ENCODE results near the gene SHISA6. TPM values are rescaled to one million over a fixed set of nuclear protein-coding genes. Genes with fewer than 3 reads are reported as not detected.

The SHISA6 gene
- total RNA-seq, 1 experiment from 2014 or later: 21.1 TPM

GRCh38 chr17:11292491-11292890 lies 51.5 kb downstream of the SHISA6 start:
- Mint-ChIP-seq H3K4me1 (ENCODE audit: low read depth, unreplicated experiment) (no peaks in the 10 kb centered on the region), H3K9me3 (ENCODE audit: unreplicated experiment) (no peaks in the 10 kb centered on the region), H3K36me3 (ENCODE audit: insufficient read depth, unreplicated experiment) (peaks cover 21% of the 10 kb centered on the region), H3K27ac (ENCODE audit: unreplicated experiment) (no peak overlapping the region), H3K4me3 (ENCODE audit: unreplicated experiment) (no peak overlapping the region), H3K27me3 (ENCODE audit: insufficient read depth, unreplicated experiment) (no peaks in the 10 kb centered on the region)
- DNase-seq: no peak
- Histone ChIP-seq H3K4me3 (ENCODE audit: low read depth, low read length) (no peak overlapping the region), H3K27me3 (replicated peaks; ENCODE audit: control insufficient read depth, insufficient read depth, low read length) (no peaks in the 10 kb centered on the region), H3K4me1 (no peaks in the 10 kb centered on the region), H3K36me3 (ENCODE audit: control insufficient read depth, insufficient read depth, low read length) (no peaks in the 10 kb centered on the region), H3K9me3 (no peaks in the 10 kb centered on the region)
- TF ChIP-seq CTCF (IDR thresholded peaks at IDR 0.05; ENCODE audit: insufficient read depth in 1 of 2, low read depth in 1 of 2, low read length in 1 of 2, severe bottlenecking in 1 of 2, unreplicated experiment in 1 of 2): no peak
- ChIA-PET CTCF (interaction anchor here (0.7 kb wide), 1 partner anchor 377 kb away, joined by 4 read pairs; no protein-coding TSS in a partner anchor), POLR2A (no interaction called here)
- intact Hi-C loops (cut with micrococcal nuclease; ENCODE audit: unreplicated experiment): loop anchor here (10.0 kb wide), 1 partner anchor 418 kb away; no protein-coding TSS in a partner anchor
- no TSS peak for BruUV-seq (replicated peaks)

- Mint-ChIP-seq H3K4me3 (ENCODE audit: unreplicated experiment) (no peak overlapping the region), H3K27ac (ENCODE audit: unreplicated experiment) (no peak overlapping the region), H3K36me3 (ENCODE audit: insufficient read depth, unreplicated experiment) (peaks cover 19% of the 10 kb centered on the region), H3K27me3 (ENCODE audit: insufficient read depth, unreplicated experiment) (no peaks in the 10 kb centered on the region), H3K9me3 (ENCODE audit: unreplicated experiment) (no peaks in the 10 kb centered on the region), H3K4me1 (ENCODE audit: low read depth, unreplicated experiment) (no peaks in the 10 kb centered on the region)
- Histone ChIP-seq H3K27me3 (replicated peaks; ENCODE audit: control insufficient read depth, insufficient read depth, low read length) (no peaks in the 10 kb centered on the region), H3K36me3 (ENCODE audit: control insufficient read depth, insufficient read depth, low read length) (no peaks in the 10 kb centered on the region), H3K9me3 (no peaks in the 10 kb centered on the region), H3K4me1 (no peaks in the 10 kb centered on the region), H3K4me3 (ENCODE audit: low read depth, low read length) (no peak overlapping the region)
- ChIA-PET POLR2A (no interaction called here), CTCF (no interaction called here)
- no TSS peak for BruUV-seq (replicated peaks)
- no peak for TF ChIP-seq CTCF (IDR thresholded peaks at IDR 0.05; ENCODE audit: insufficient read depth in 1 of 2, low read depth in 1 of 2, low read length in 1 of 2, severe bottlenecking in 1 of 2, unreplicated experiment in 1 of 2)
- no peak for DNase-seq
- intact Hi-C loops (cut with micrococcal nuclease; ENCODE audit: unreplicated experiment): loop anchor here (10.0 kb wide), 1 partner anchor 419 kb away; no protein-coding TSS in a partner anchor
These were observed 52.5 kb downstream of the SHISA6 start for GRCh38 chr17:11293480-11293879.

GRCh38 chr17:11294826-11295225 lies 53.8 kb downstream of the SHISA6 start:
- ChIA-PET POLR2A (no interaction called here), CTCF (no interaction called here)
- peaks cover 19% of the 10 kb centered on the region for H3K36me3 Mint-ChIP-seq (ENCODE audit: insufficient read depth, unreplicated experiment)
- H3K4me1 Mint-ChIP-seq (ENCODE audit: low read depth, unreplicated experiment): no peaks in the 10 kb centered on the region
- Histone ChIP-seq H3K36me3 (ENCODE audit: control insufficient read depth, insufficient read depth, low read length) (no peaks in the 10 kb centered on the region), H3K9me3 (no peaks in the 10 kb centered on the region), H3K4me3 (ENCODE audit: low read depth, low read length) (no peak overlapping the region), H3K27me3 (replicated peaks; ENCODE audit: control insufficient read depth, insufficient read depth, low read length) (no peaks in the 10 kb centered on the region), H3K4me1 (no peaks in the 10 kb centered on the region)
- intact Hi-C loops (cut with micrococcal nuclease; ENCODE audit: unreplicated experiment): loop anchor here (10.0 kb wide), 1 partner anchor 420 kb away; no protein-coding TSS in a partner anchor
- no TSS peak for BruUV-seq (replicated peaks)
- no peaks in the 10 kb centered on the region for H3K27me3 Mint-ChIP-seq (ENCODE audit: insufficient read depth, unreplicated experiment)
- DNase-seq: no peak
- no peak overlapping the region for H3K4me3 Mint-ChIP-seq (ENCODE audit: unreplicated experiment)
- H3K9me3 Mint-ChIP-seq (ENCODE audit: unreplicated experiment): no peaks in the 10 kb centered on the region
- TF ChIP-seq CTCF (IDR thresholded peaks at IDR 0.05; ENCODE audit: insufficient read depth in 1 of 2, low read depth in 1 of 2, low read length in 1 of 2, severe bottlenecking in 1 of 2, unreplicated experiment in 1 of 2): no peak
- no peak overlapping the region for H3K27ac Mint-ChIP-seq (ENCODE audit: unreplicated experiment)
